ENCODE data around the gene HDAC8.
"Not testable (repeated sequence)": the region's sequence is repeated elsewhere in the genome, so short reads cannot be mapped to it uniquely, and the experiment has no call there.

HDAC8 gene

GRCh38 chrX:72532366-72532765 lies 40.3 kb downstream of the HDAC8 start:
- DNase-seq (ENCODE audit: low read depth), result no peak

GRCh38 chrX:72526534-72527508 lies 45.8 kb downstream of the HDAC8 start:
- no peak for DNase-seq (ENCODE audit: low read depth)

GRCh38 chrX:72498782-72499181 lies 73.9 kb downstream of the HDAC8 start:
- no peak for DNase-seq (ENCODE audit: low read depth)

- DNase-seq (ENCODE audit: low read depth), result no peak
Observed at GRCh38 chrX:72495046-72495445, 77.6 kb downstream of the HDAC8 start.

- DNase-seq (ENCODE audit: low read depth), result no peak
Observed at GRCh38 chrX:72492499-72492898, 80.1 kb downstream of the HDAC8 start.

- not testable (repeated sequence) for DNase-seq (ENCODE audit: low read depth)
Observed at GRCh38 chrX:72490221-72490620, 82.4 kb downstream of the HDAC8 start.

GRCh38 chrX:72487661-72488060 lies 85.0 kb downstream of the HDAC8 start:
- no peak for DNase-seq (ENCODE audit: low read depth)

GRCh38 chrX:72479324-72480274 lies 93.0 kb downstream of the HDAC8 start:
- DNase-seq (ENCODE audit: low read depth), result no peak

GRCh38 chrX:72478853-72479252 lies 93.8 kb downstream of the HDAC8 start:
- DNase-seq (ENCODE audit: low read depth), result no peak

- no peak for DNase-seq (ENCODE audit: low read depth)
Observed at GRCh38 chrX:72478351-72478750, 94.3 kb downstream of the HDAC8 start.

GRCh38 chrX:72477781-72478181 lies 94.9 kb downstream of the HDAC8 start:
- no peak for DNase-seq (ENCODE audit: low read depth)

- no peak for DNase-seq (ENCODE audit: low read depth)
Observed at GRCh38 chrX:72477376-72477775, 95.3 kb downstream of the HDAC8 start.

- DNase-seq (ENCODE audit: low read depth), result no peak
Observed at GRCh38 chrX:72475952-72476668, 96.5 kb downstream of the HDAC8 start.

- DNase-seq (ENCODE audit: low read depth), result no peak
Observed at GRCh38 chrX:72475338-72475737, 97.3 kb downstream of the HDAC8 start.

GRCh38 chrX:72470532-72471223 lies 102.0 kb downstream of the HDAC8 start:
- DNase-seq (ENCODE audit: low read depth), result no peak

- DNase-seq (ENCODE audit: low read depth), result no peak
Observed at GRCh38 chrX:72470117-72470516, 102.5 kb downstream of the HDAC8 start.

- no peak for DNase-seq (ENCODE audit: low read depth)
Observed at GRCh38 chrX:72468607-72469006, 104.0 kb downstream of the HDAC8 start.

- DNase-seq (ENCODE audit: low read depth), result no peak
Observed at GRCh38 chrX:72467135-72467534, 105.5 kb downstream of the HDAC8 start.

GRCh38 chrX:72466493-72466892 lies 106.2 kb downstream of the HDAC8 start:
- no peak for DNase-seq (ENCODE audit: low read depth)

- no peak for DNase-seq (ENCODE audit: low read depth)
Observed at GRCh38 chrX:72465889-72466288, 106.8 kb downstream of the HDAC8 start.

GRCh38 chrX:72461766-72462165 lies 110.9 kb downstream of the HDAC8 start:
- DNase-seq (ENCODE audit: low read depth), result no peak
